A549 (cell line): Measurements from ENCODE around the gene ASIC1. TPM values are rescaled to one million over a fixed set of nuclear protein-coding genes. Genes with fewer than 3 reads are reported as not detected.

ENCODE experiments used
- CBX8 ChIP-seq: fragments of 200-600 bp; sonication (generic); IDR thresholded peaks from 2 replicates; pipeline ENCODE4 v1.6.1; 2016
- CHD4 ChIP-seq: fragments of 200-600 bp; sonication (generic); IDR thresholded peaks from 2 replicates; pipeline ENCODE4 v1.6.1; 2016; ENCODE audit warnings: antibody characterized with exemption, mild to moderate bottlenecking, borderline replicate concordance
- EHMT2 ChIP-seq: fragments of 200-600 bp; sonication (generic); IDR thresholded peaks from 2 replicates; pipeline ENCODE4 v1.6.1; 2016; ENCODE audit warnings: antibody characterized with exemption, low read depth, mild to moderate bottlenecking, moderate library complexity
- ESRRA ChIP-seq: fragments of 150-350 bp; IDR thresholded peaks from 2 replicates; pipeline ENCODE4 v1.6.1; 2014; ENCODE audit warnings: mild to moderate bottlenecking, low read length, borderline replicate concordance
- FOSB ChIP-seq: fragments of 250-450 bp; sonication (Bioruptor Pico); IDR thresholded peaks from 2 replicates; pipeline ENCODE4 v1.5.0; 2020; ENCODE audit warnings: mild to moderate bottlenecking, moderate library complexity
- FOSL2 ChIP-seq, 2 experiments: fragments of 450-650 bp in 1 of 2; fragments of >200 bp in 1 of 2; sonication (Bioruptor Twin) in 1 of 2; formaldehyde crosslinking; IDR thresholded peaks; 2 replicates each; pipeline versions ENCODE4 v1.5.0 to v1.6.1; 2016 to 2020; ENCODE audit warnings: mild to moderate bottlenecking in 1 of 2, moderate library complexity in 1 of 2
- FOXS1 ChIP-seq: fragments of 250-450 bp; sonication (Bioruptor Pico); IDR thresholded peaks from 2 replicates; pipeline ENCODE4 v1.5.0; 2020; ENCODE audit warnings: mild to moderate bottlenecking, moderate library complexity
- HDAC2 ChIP-seq: fragments of 200-600 bp; sonication (generic); IDR thresholded peaks from 2 replicates; pipeline ENCODE4 v1.6.1; 2016
- HEYL ChIP-seq: fragments of 250-450 bp; sonication (Bioruptor Pico); IDR thresholded peaks from 2 replicates; pipeline ENCODE4 v1.8.0; 2021; ENCODE audit warnings: mild to moderate bottlenecking, moderate library complexity
- HOXA7 ChIP-seq: fragments of 250-450 bp; sonication (Bioruptor Pico); IDR thresholded peaks from 2 replicates; pipeline ENCODE4 v1.5.0; 2020; ENCODE audit warnings: mild to moderate bottlenecking, moderate library complexity
- HOXB5 ChIP-seq: fragments of 250-450 bp; sonication (Bioruptor Pico); IDR thresholded peaks from 2 replicates; pipeline ENCODE4 v1.5.0; 2020; ENCODE audit warnings: mild to moderate bottlenecking, moderate library complexity
- KDM1A ChIP-seq: fragments of 200-600 bp; sonication (generic); IDR thresholded peaks from 2 replicates; pipeline ENCODE4 v1.6.1; 2016; ENCODE audit warnings: low read depth, mild to moderate bottlenecking
- MAFK ChIP-seq: fragments of 450-650 bp; IDR thresholded peaks from 2 replicates; pipeline ENCODE4 v1.6.1; 2014; ENCODE audit not compliant: partially characterized antibody
- NFE2L2 ChIP-seq: fragments of 150-350 bp; conservative IDR thresholded peaks from 2 replicates; pipeline ENCODE4 v1.6.1; 2014; ENCODE audit warnings: low read length
- PHF8 ChIP-seq: fragments of 200-600 bp; sonication (generic); IDR thresholded peaks from 2 replicates; pipeline ENCODE4 v1.6.1; 2016; ENCODE audit warnings: low read depth, mild to moderate bottlenecking, antibody characterized with exemption, moderate library complexity, borderline replicate concordance
- POLR2AphosphoS2 ChIP-seq: conservative IDR thresholded peaks from 2 replicates; pipeline ENCODE4 v1.6.1; 2012; ENCODE audit warnings: low read length, improper control_type of control experiment, inconsistent platforms
- RAD21 ChIP-seq, 2 experiments: fragments of >200 bp in 1 of 2; sonication (Bioruptor Twin) in 1 of 2; formaldehyde crosslinking in 1 of 2; IDR thresholded peaks in 1 of 2; conservative IDR thresholded peaks in 1 of 2; 2 replicates in 1 of 2; 3 replicates in 1 of 2; pipeline ENCODE4 v1.6.1; 2012 to 2018; ENCODE audit warnings: inconsistent platforms in 1 of 2
- RNF2 ChIP-seq: fragments of 200-600 bp; sonication (generic); IDR thresholded peaks from 2 replicates; pipeline ENCODE4 v1.6.1; 2016; ENCODE audit warnings: low read depth, mild to moderate bottlenecking, antibody characterized with exemption, moderate library complexity, borderline replicate concordance
- SMC3 ChIP-seq: fragments of >200 bp; sonication (Bioruptor Twin); formaldehyde crosslinking; IDR thresholded peaks from 3 replicates; pipeline ENCODE4 v1.6.1; 2018; ENCODE audit warnings: inconsistent platforms
- SREBF2 ChIP-seq: fragments of 450-650 bp; IDR thresholded peaks from 2 replicates; pipeline ENCODE4 v1.6.1; 2014; ENCODE audit warnings: mild to moderate bottlenecking, moderate library complexity
- ZFP36 ChIP-seq: fragments of 450-650 bp; IDR thresholded peaks from 2 replicates; pipeline ENCODE4 v1.6.1; 2014; ENCODE audit warnings: borderline replicate concordance; ENCODE audit not compliant: partially characterized antibody
- ZNF302 ChIP-seq: fragments of 250-450 bp; sonication (Bioruptor Pico); IDR thresholded peaks from 2 replicates; pipeline ENCODE4 v1.9.0; 2021; ENCODE audit warnings: inconsistent platforms, mild to moderate bottlenecking, moderate library complexity
- polyA plus RNA-seq, 4 experiments: library from polyadenylated mRNA; depleted of rRNA in 3 of 4; stranded (reverse); fragments of >200 nt; fragmentation: RNase III in 1 of 4; extraction: RNeasy Plus Mini Kit Qiagen cat#74134 plus additional on column Dnase treatment in 1 of 4; gene quantifications; 2 replicates in 3 of 4; 3 replicates in 1 of 4; pipeline ENCODE4 v1.2.3, GENCODE V29; 2011 to 2017
- TF ChIP-seq, protein P1 (sequence below): fragments of 250-450 bp; sonication (Bioruptor Pico); IDR thresholded peaks from 2 replicates; pipeline ENCODE4 v1.5.0; 2021; ENCODE audit warnings: mild to moderate bottlenecking, moderate library complexity, borderline replicate concordance
- TF ChIP-seq, protein P2 (sequence below): fragments of >200 bp; sonication (Bioruptor Twin); formaldehyde crosslinking; IDR thresholded peaks from 3 replicates; pipeline ENCODE4 v1.6.1; 2016
- TF ChIP-seq, protein P3 (sequence below): IDR thresholded peaks from 2 replicates; pipeline ENCODE4 v1.6.1; 2012
- TF ChIP-seq, protein P4 (sequence below): fragments of >200 bp; sonication (Bioruptor Twin); formaldehyde crosslinking; IDR thresholded peaks from 3 replicates; pipeline ENCODE4 v1.5.1; 2016

Gene ASIC1
- polyA plus RNA-seq, 2 of the 4 experiments (the other 2 are of a cell fraction) = 6.0 to 6.7 TPM

DNA sequence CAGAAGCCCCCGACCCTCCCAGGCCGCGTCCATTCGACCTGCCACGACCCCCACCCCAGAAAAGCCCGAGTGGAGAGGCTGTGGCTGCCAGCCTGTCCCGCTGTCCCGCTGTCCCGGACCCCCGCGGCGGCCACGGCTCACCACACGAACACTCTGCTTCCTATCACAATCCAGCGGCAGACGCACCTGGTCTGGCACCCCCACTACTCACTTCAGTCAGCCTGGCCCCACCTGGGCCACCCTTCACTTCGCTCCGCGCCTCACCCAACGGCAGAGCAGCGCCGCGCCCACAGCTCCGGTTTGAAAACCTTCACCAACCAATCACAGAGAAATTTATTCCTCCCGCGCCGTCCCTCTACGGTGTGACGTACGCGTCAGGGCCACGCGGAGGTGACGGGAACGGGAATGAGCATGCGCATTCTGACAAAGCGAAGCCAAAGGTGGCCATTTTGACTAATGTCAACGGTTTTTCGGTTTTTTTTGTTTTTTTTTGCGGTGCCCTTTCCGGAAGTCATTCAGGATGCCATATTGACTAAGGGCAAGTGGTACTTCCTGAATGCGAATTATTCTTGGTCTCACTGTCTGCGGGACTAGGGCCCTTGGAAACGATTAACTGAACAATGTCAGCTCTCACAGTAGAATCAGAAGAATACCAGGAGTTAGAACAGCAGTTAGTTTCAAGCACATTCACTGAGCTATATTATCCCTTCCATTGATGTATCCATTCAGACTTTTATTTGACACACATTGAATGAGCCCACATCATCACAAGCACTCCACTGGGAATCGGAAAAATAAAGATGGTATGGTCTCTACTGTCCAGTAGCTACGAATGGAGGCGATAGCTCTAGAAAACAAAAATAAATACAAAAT, 32.0 kb upstream of the ASIC1 start, which contains the start of gene RACGAP1 (continued):
- TF ChIP-seq, protein P1, sequence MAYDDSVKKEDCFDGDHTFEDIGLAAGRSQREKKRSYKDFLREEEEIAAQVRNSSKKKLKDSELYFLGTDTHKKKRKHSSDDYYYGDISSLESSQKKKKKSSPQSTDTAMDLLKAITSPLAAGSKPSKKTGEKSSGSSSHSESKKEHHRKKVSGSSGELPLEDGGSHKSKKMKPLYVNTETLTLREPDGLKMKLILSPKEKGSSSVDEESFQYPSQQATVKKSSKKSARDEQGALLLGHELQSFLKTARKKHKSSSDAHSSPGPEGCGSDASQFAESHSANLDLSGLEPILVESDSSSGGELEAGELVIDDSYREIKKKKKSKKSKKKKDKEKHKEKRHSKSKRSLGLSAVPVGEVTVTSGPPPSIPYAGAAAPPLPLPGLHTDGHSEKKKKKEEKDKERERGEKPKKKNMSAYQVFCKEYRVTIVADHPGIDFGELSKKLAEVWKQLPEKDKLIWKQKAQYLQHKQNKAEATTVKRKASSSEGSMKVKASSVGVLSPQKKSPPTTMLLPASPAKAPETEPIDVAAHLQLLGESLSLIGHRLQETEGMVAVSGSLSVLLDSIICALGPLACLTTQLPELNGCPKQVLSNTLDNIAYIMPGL (CRISPR knock-in tag) = no peak
- no peak for TF ChIP-seq MAFK
- no peak for TF ChIP-seq HEYL (CRISPR knock-in tag)
- TF ChIP-seq, protein P2, sequence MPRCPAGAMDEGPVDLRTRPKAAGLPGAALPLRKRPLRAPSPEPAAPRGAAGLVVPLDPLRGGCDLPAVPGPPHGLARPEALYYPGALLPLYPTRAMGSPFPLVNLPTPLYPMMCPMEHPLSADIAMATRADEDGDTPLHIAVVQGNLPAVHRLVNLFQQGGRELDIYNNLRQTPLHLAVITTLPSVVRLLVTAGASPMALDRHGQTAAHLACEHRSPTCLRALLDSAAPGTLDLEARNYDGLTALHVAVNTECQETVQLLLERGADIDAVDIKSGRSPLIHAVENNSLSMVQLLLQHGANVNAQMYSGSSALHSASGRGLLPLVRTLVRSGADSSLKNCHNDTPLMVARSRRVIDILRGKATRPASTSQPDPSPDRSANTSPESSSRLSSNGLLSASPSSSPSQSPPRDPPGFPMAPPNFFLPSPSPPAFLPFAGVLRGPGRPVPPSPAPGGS = 0 out of 3 replicates have a peak, but pooled peaks have one; percentile 30
- TF ChIP-seq ZNF302 = no peak
- TF ChIP-seq SREBF2 = no peak
- TF ChIP-seq FOXS1 (CRISPR knock-in tag) = no peak
- TF ChIP-seq RNF2 = no peak
- no peak for TF ChIP-seq HOXB5
- no peak for TF ChIP-seq SMC3
- TF ChIP-seq, protein P3, sequence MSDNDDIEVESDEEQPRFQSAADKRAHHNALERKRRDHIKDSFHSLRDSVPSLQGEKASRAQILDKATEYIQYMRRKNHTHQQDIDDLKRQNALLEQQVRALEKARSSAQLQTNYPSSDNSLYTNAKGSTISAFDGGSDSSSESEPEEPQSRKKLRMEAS = peak; percentile 93
- no peak for TF ChIP-seq POLR2AphosphoS2
- no peak for TF ChIP-seq ESRRA
- TF ChIP-seq CBX8 = no peak
- TF ChIP-seq, protein P4, sequence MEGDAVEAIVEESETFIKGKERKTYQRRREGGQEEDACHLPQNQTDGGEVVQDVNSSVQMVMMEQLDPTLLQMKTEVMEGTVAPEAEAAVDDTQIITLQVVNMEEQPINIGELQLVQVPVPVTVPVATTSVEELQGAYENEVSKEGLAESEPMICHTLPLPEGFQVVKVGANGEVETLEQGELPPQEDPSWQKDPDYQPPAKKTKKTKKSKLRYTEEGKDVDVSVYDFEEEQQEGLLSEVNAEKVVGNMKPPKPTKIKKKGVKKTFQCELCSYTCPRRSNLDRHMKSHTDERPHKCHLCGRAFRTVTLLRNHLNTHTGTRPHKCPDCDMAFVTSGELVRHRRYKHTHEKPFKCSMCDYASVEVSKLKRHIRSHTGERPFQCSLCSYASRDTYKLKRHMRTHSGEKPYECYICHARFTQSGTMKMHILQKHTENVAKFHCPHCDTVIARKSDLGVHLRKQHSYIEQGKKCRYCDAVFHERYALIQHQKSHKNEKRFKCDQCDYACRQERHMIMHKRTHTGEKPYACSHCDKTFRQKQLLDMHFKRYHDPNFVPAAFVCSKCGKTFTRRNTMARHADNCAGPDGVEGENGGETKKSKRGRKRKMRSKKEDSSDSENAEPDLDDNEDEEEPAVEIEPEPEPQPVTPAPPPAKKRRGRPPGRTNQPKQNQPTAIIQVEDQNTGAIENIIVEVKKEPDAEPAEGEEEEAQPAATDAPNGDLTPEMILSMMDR = no peak
- no peak for TF ChIP-seq FOSL2 (IDR thresholded peaks at IDR 0.05)
- TF ChIP-seq FOSL2 (CRISPR knock-in tag; IDR thresholded peaks at IDR 0.05) = no peak
- no peak for TF ChIP-seq RAD21 (conservative IDR thresholded peaks at IDR 0.05 in 1 of 2, IDR thresholded peaks at IDR 0.05 in 1 of 2)
- no peak for TF ChIP-seq NFE2L2
- no peak for TF ChIP-seq ZFP36
- no peak for TF ChIP-seq KDM1A
- TF ChIP-seq HOXA7 (CRISPR knock-in tag) = no peak
- peak; percentile 6; the same call in 1 of the 2 replicates for TF ChIP-seq PHF8
- no peak for TF ChIP-seq CHD4
- TF ChIP-seq HDAC2 = no peak
- TF ChIP-seq FOSB (CRISPR knock-in tag) = no peak
- TF ChIP-seq EHMT2 = no peak
